Measurements from ENCODE around the gene CELF2. TPM values are rescaled to one million over a fixed set of nuclear protein-coding genes. Genes with fewer than 3 reads are reported as not detected.
A peak's percentile ranks its signal among the peaks of the same experiment; 100 is the strongest.

CELF2 gene
- total and polyA plus RNA-seq, 4 donors = 43.3 to 65.6 (median 50.1) TPM

GRCh38 chr10:11068861-11069633 is 51.4 kb downstream of the CELF2 start:
- no peak for DNase-seq (ENCODE audit: low read depth in 4 of 6, low spot score in 6 of 6)
- H3K4me1 ChIP-seq (ENCODE audit: control insufficient read depth, insufficient read depth, low read length) = peaks cover 2% of the 10 kb centered on the region
- 94% methylated on average over 2 of the region's 4 CpGs for WGBS (ENCODE audit: insufficient coverage)
- no peaks in the 10 kb centered on the region for H3K9me3 ChIP-seq (ENCODE audit: control insufficient read depth, insufficient read depth, low read length)
- no peak overlapping the region for H3K27ac ChIP-seq (ENCODE audit: low read depth, low read length)
- H3K36me3 ChIP-seq (ENCODE audit: control insufficient read depth, insufficient read depth, low read length) = no peaks in the 10 kb centered on the region
- no peak overlapping the region for H3K4me3 ChIP-seq (ENCODE audit: low read depth, low read length)
- H3K27me3 ChIP-seq (ENCODE audit: control insufficient read depth, insufficient read depth, low read length) = no peaks in the 10 kb centered on the region

GRCh38 chr10:11073410-11073809 is 55.7 kb downstream of the CELF2 start:
- no peaks in the 10 kb centered on the region for H3K36me3 ChIP-seq (ENCODE audit: control insufficient read depth, insufficient read depth, low read length)
- H3K27ac ChIP-seq (ENCODE audit: low read depth, low read length) = no peak overlapping the region
- no peak overlapping the region for H3K4me3 ChIP-seq (ENCODE audit: low read depth, low read length)
- H3K9me3 ChIP-seq (ENCODE audit: control insufficient read depth, insufficient read depth, low read length) = no peaks in the 10 kb centered on the region
- WGBS (ENCODE audit: insufficient coverage) = 68% methylated on average over 2 of the region's 4 CpGs
- no peak for DNase-seq (ENCODE audit: low read depth in 4 of 6, low spot score in 6 of 6)
- H3K27me3 ChIP-seq (ENCODE audit: control insufficient read depth, insufficient read depth, low read length) = no peaks in the 10 kb centered on the region
- H3K4me1 ChIP-seq (ENCODE audit: control insufficient read depth, insufficient read depth, low read length) = no peaks in the 10 kb centered on the region

GRCh38 chr10:11074536-11075267 is 57.0 kb downstream of the CELF2 start:
- Histone ChIP-seq H3K9me3 (ENCODE audit: control insufficient read depth, insufficient read depth, low read length) (no peaks in the 10 kb centered on the region), H3K36me3 (ENCODE audit: control insufficient read depth, insufficient read depth, low read length) (no peaks in the 10 kb centered on the region), H3K4me3 (ENCODE audit: low read depth, low read length) (no peak overlapping the region), H3K27ac (ENCODE audit: low read depth, low read length) (no peak overlapping the region), H3K27me3 (ENCODE audit: control insufficient read depth, insufficient read depth, low read length) (no peaks in the 10 kb centered on the region), H3K4me1 (ENCODE audit: control insufficient read depth, insufficient read depth, low read length) (no peaks in the 10 kb centered on the region)
- WGBS (ENCODE audit: insufficient coverage) = 100% methylated on average over 1 of the region's 4 CpGs
- no peak for DNase-seq (ENCODE audit: low read depth in 4 of 6, low spot score in 6 of 6)

- no peaks in the 10 kb centered on the region for H3K36me3 ChIP-seq (ENCODE audit: control insufficient read depth, insufficient read depth, low read length)
- no peak overlapping the region for H3K4me3 ChIP-seq (ENCODE audit: low read depth, low read length)
- H3K27ac ChIP-seq (ENCODE audit: low read depth, low read length) = no peak overlapping the region
- H3K27me3 ChIP-seq (ENCODE audit: control insufficient read depth, insufficient read depth, low read length) = no peaks in the 10 kb centered on the region
- 31% methylated on average over 3 of the region's 4 CpGs for WGBS (ENCODE audit: insufficient coverage)
- DNase-seq (ENCODE audit: low read depth in 4 of 6, low spot score in 6 of 6) = peak in 1 of 6 donors; percentile 44
- H3K9me3 ChIP-seq (ENCODE audit: control insufficient read depth, insufficient read depth, low read length) = no peaks in the 10 kb centered on the region
- H3K4me1 ChIP-seq (ENCODE audit: control insufficient read depth, insufficient read depth, low read length) = no peaks in the 10 kb centered on the region
These were observed 58.5 kb downstream of the CELF2 start for GRCh38 chr10:11076221-11076620.

GRCh38 chr10:11080564-11080984 is 62.9 kb downstream of the CELF2 start:
- no peak for DNase-seq (ENCODE audit: low read depth in 4 of 6, low spot score in 6 of 6)
- 72% methylated on average over 2 of the region's 3 CpGs for WGBS (ENCODE audit: insufficient coverage)
- Histone ChIP-seq H3K27me3 (ENCODE audit: control insufficient read depth, insufficient read depth, low read length) (no peaks in the 10 kb centered on the region), H3K4me1 (ENCODE audit: control insufficient read depth, insufficient read depth, low read length) (peaks cover 4% of the 10 kb centered on the region), H3K27ac (ENCODE audit: low read depth, low read length) (no peak overlapping the region), H3K36me3 (ENCODE audit: control insufficient read depth, insufficient read depth, low read length) (no peaks in the 10 kb centered on the region), H3K4me3 (ENCODE audit: low read depth, low read length) (no peak overlapping the region), H3K9me3 (ENCODE audit: control insufficient read depth, insufficient read depth, low read length) (no peaks in the 10 kb centered on the region)

- DNase-seq (ENCODE audit: low read depth in 4 of 6, low spot score in 6 of 6) = peak in 1 of 6 donors; percentile 22
- H3K9me3 ChIP-seq (ENCODE audit: control insufficient read depth, insufficient read depth, low read length) = no peaks in the 10 kb centered on the region
- 40% methylated on average over 1 of the region's 3 CpGs for WGBS (ENCODE audit: insufficient coverage)
- H3K27me3 ChIP-seq (ENCODE audit: control insufficient read depth, insufficient read depth, low read length) = no peaks in the 10 kb centered on the region
- H3K4me1 ChIP-seq (ENCODE audit: control insufficient read depth, insufficient read depth, low read length) = peaks cover 8% of the 10 kb centered on the region
- H3K36me3 ChIP-seq (ENCODE audit: control insufficient read depth, insufficient read depth, low read length) = no peaks in the 10 kb centered on the region
- H3K4me3 ChIP-seq (ENCODE audit: low read depth, low read length) = no peak overlapping the region
- H3K27ac ChIP-seq (ENCODE audit: low read depth, low read length) = no peak overlapping the region
These were observed 63.7 kb downstream of the CELF2 start for GRCh38 chr10:11081408-11081807.

GRCh38 chr10:11082526-11082925 is 64.9 kb downstream of the CELF2 start:
- Histone ChIP-seq H3K27me3 (ENCODE audit: control insufficient read depth, insufficient read depth, low read length) (no peaks in the 10 kb centered on the region), H3K36me3 (ENCODE audit: control insufficient read depth, insufficient read depth, low read length) (no peaks in the 10 kb centered on the region), H3K4me1 (ENCODE audit: control insufficient read depth, insufficient read depth, low read length) (peaks cover 8% of the 10 kb centered on the region), H3K27ac (ENCODE audit: low read depth, low read length) (no peak overlapping the region), H3K9me3 (ENCODE audit: control insufficient read depth, insufficient read depth, low read length) (no peaks in the 10 kb centered on the region), H3K4me3 (ENCODE audit: low read depth, low read length) (no peak overlapping the region)
- no CpG with 5 or more reads among the region's 1 CpG for WGBS (ENCODE audit: insufficient coverage)
- no peak for DNase-seq (ENCODE audit: low read depth in 4 of 6, low spot score in 6 of 6)

GRCh38 chr10:11083051-11083450 is 65.4 kb downstream of the CELF2 start:
- H3K9me3 ChIP-seq (ENCODE audit: control insufficient read depth, insufficient read depth, low read length) = no peaks in the 10 kb centered on the region
- peaks cover 8% of the 10 kb centered on the region for H3K4me1 ChIP-seq (ENCODE audit: control insufficient read depth, insufficient read depth, low read length)
- H3K4me3 ChIP-seq (ENCODE audit: low read depth, low read length) = no peak overlapping the region
- peak in 1 of 6 donors; percentile 40 for DNase-seq (ENCODE audit: low read depth in 4 of 6, low spot score in 6 of 6)
- H3K27ac ChIP-seq (ENCODE audit: low read depth, low read length) = no peak overlapping the region
- H3K27me3 ChIP-seq (ENCODE audit: control insufficient read depth, insufficient read depth, low read length) = no peaks in the 10 kb centered on the region
- no peaks in the 10 kb centered on the region for H3K36me3 ChIP-seq (ENCODE audit: control insufficient read depth, insufficient read depth, low read length)
- WGBS (ENCODE audit: insufficient coverage) = 48% methylated on average over 3 of the region's 6 CpGs

GRCh38 chr10:11085545-11085944 is 67.9 kb downstream of the CELF2 start:
- no peaks in the 10 kb centered on the region for H3K9me3 ChIP-seq (ENCODE audit: control insufficient read depth, insufficient read depth, low read length)
- H3K36me3 ChIP-seq (ENCODE audit: control insufficient read depth, insufficient read depth, low read length) = no peaks in the 10 kb centered on the region
- WGBS (ENCODE audit: insufficient coverage) = 80% methylated on average over 1 of the region's 4 CpGs
- H3K4me3 ChIP-seq (ENCODE audit: low read depth, low read length) = no peak overlapping the region
- H3K27me3 ChIP-seq (ENCODE audit: control insufficient read depth, insufficient read depth, low read length) = no peaks in the 10 kb centered on the region
- no peak overlapping the region for H3K27ac ChIP-seq (ENCODE audit: low read depth, low read length)
- DNase-seq (ENCODE audit: low read depth in 4 of 6, low spot score in 6 of 6) = no peak
- H3K4me1 ChIP-seq (ENCODE audit: control insufficient read depth, insufficient read depth, low read length) = peaks cover 8% of the 10 kb centered on the region

Data from spinal cord (tissue), 10 donors.